ENCODE measurements around the gene LBH. TPM values are rescaled to one million over a fixed set of nuclear protein-coding genes. Genes with fewer than 3 reads are reported as not detected.

The LBH gene
- total RNA-seq, 1 experiment from 2014 or later: 1.1 TPM

DNA sequence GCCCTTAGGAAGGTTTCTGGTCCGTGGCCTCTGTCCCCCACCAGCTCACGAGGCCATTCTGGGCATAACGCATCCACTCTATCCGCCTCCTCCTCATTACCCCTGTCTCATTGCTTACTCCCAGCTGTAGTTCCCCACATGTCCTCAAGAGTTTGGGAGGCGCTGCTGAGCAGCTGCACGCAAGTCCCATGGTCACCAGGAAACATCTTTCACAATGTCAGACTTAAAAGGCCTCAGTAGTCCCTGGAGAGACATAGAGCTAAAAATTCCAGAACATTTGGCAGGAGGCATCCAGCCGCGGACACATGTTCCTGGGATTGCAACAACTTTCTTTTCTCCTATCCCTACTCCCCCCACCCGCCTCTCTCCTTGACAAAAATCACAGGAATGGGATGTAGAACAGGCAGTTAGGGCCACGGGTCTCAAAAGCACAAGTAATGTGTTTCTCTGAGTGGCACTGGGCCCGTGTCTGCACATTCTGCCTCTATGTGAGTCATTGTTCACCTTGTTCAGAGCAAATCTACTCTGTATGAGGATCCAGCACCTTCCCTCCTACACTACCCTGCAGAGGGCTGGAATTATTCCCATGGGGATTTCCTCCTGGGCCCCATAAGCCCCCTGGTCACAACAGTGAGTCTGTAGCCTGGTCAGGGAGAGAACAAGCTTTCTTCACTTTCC is 8.1 kb downstream of the LBH start:
- Mint-ChIP-seq H3K4me1 (ENCODE audit: insufficient read depth, unreplicated experiment) (peaks cover 14% of the 10 kb centered on the region), H3K27me3 (ENCODE audit: insufficient read depth, unreplicated experiment) (no peaks in the 10 kb centered on the region), H3K36me3 (ENCODE audit: insufficient read depth, unreplicated experiment) (peaks cover 6% of the 10 kb centered on the region), H3K27ac (ENCODE audit: low read depth, unreplicated experiment) (no peak overlapping the region), H3K9me3 (ENCODE audit: unreplicated experiment) (no peaks in the 10 kb centered on the region), H3K4me3 (ENCODE audit: unreplicated experiment) (no peak overlapping the region)
- intact Hi-C loops (cut with micrococcal nuclease): loop anchor here (10.0 kb wide), 1 partner anchor 205 kb away; the partner anchor contains the start of gene LCLAT1
- CTCF ChIA-PET: interaction anchor here (0.8 to 3.7 kb wide), 11 partner anchors 11 to 414 kb away, joined by 3 to 18 read pairs (median 6); partner anchors contain the start of genes LBH and LCLAT1
- TF ChIP-seq, protein P1, sequence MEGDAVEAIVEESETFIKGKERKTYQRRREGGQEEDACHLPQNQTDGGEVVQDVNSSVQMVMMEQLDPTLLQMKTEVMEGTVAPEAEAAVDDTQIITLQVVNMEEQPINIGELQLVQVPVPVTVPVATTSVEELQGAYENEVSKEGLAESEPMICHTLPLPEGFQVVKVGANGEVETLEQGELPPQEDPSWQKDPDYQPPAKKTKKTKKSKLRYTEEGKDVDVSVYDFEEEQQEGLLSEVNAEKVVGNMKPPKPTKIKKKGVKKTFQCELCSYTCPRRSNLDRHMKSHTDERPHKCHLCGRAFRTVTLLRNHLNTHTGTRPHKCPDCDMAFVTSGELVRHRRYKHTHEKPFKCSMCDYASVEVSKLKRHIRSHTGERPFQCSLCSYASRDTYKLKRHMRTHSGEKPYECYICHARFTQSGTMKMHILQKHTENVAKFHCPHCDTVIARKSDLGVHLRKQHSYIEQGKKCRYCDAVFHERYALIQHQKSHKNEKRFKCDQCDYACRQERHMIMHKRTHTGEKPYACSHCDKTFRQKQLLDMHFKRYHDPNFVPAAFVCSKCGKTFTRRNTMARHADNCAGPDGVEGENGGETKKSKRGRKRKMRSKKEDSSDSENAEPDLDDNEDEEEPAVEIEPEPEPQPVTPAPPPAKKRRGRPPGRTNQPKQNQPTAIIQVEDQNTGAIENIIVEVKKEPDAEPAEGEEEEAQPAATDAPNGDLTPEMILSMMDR (IDR thresholded peaks at IDR 0.05; ENCODE audit: unreplicated experiment): peak; percentile 91
- peak; percentile 76 for DNase-seq (ENCODE audit: unreplicated experiment)
- no TSS peak for BruUV-seq (replicated peaks)
- POLR2A ChIA-PET: interaction anchor here (0.6 kb wide), 1 partner anchor 89 kb away, joined by 3 read pairs; no protein-coding TSS in a partner anchor

DNA sequence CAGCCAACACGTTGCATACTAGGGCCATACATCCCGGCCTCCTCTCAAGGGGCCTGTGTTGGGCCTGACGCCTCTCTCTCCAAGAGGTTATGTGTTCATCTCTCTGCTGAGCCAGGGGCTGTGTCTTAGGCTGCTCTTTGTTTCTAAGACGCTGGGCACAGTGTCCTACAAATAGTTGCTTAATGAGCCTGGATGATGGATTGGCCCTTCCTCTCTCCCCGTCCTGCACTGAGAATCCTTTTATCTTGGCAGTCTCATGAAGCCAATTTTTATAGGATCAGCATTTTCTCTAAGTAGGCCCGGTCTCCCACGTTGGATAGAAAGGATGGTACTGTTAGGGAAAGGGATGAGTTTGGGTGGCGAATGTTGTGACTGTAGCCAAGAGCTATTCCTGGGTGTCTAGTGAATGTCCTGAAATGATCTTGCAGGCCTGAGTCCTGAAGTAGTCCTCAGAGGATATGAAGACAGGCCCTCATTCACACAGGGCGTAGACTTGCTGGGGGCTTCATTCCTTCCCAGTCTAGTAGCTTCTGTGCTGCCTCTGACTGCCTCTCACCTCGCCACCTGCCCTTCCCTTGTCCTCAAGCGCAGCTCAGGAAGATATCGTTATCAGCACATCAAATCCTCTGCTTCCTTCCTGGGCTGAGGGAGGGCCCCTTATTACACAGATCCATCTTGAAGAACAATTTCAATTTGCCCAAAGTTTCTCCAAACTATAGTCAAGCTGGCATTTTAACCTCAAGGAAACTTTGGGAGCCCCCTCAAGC is 8.8 kb downstream of the LBH start:
- Mint-ChIP-seq H3K36me3 (ENCODE audit: insufficient read depth, unreplicated experiment) (peaks cover 6% of the 10 kb centered on the region), H3K4me1 (ENCODE audit: insufficient read depth, unreplicated experiment) (peaks cover 14% of the 10 kb centered on the region), H3K9me3 (ENCODE audit: unreplicated experiment) (no peaks in the 10 kb centered on the region), H3K27me3 (ENCODE audit: insufficient read depth, unreplicated experiment) (no peaks in the 10 kb centered on the region), H3K27ac (ENCODE audit: low read depth, unreplicated experiment) (no peak overlapping the region), H3K4me3 (ENCODE audit: unreplicated experiment) (no peak overlapping the region)
- no peak for DNase-seq (ENCODE audit: unreplicated experiment)
- TF ChIP-seq, protein P1 (IDR thresholded peaks at IDR 0.05; ENCODE audit: unreplicated experiment): no peak
- POLR2A ChIA-PET: no interaction called here
- CTCF ChIA-PET: interaction anchor here (0.5 to 2.7 kb wide), 15 partner anchors 10 to 471 kb away, joined by 3 to 15 read pairs (median 4); partner anchors contain the start of genes LBH and LCLAT1
- intact Hi-C loops (cut with micrococcal nuclease): loop anchor here (10.0 kb wide), 1 partner anchor 205 kb away; the partner anchor contains the start of gene LCLAT1
- no TSS peak for BruUV-seq (replicated peaks)

DNA sequence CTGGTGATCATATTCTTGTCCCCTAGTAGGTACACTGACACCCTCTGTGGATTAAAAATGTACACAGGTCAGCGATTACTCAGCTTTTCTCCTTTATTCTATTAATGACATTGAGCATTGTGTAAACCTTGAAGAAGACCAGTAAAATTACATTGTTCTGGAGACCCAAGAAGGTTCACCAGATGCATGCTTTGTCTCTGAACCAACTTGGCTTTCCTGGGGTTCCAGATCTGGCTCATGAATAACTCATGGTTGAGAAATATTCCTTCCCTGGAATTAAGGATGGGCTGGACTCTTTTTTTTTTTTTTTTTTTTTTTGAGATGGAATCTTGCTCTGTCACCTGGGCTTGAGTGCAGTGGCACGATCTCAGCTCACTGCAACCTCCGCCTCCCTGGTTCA is 11.9 kb downstream of the LBH start:
- Mint-ChIP-seq H3K9me3 (ENCODE audit: unreplicated experiment) (no peaks in the 10 kb centered on the region), H3K27me3 (ENCODE audit: insufficient read depth, unreplicated experiment) (no peaks in the 10 kb centered on the region), H3K4me3 (ENCODE audit: unreplicated experiment) (no peak overlapping the region), H3K27ac (ENCODE audit: low read depth, unreplicated experiment) (no peak overlapping the region), H3K4me1 (ENCODE audit: insufficient read depth, unreplicated experiment) (peaks cover 14% of the 10 kb centered on the region), H3K36me3 (ENCODE audit: insufficient read depth, unreplicated experiment) (peaks cover 6% of the 10 kb centered on the region)
- no TSS peak for BruUV-seq (replicated peaks)
- TF ChIP-seq, protein P1 (IDR thresholded peaks at IDR 0.05; ENCODE audit: unreplicated experiment): no peak
- intact Hi-C loops (cut with micrococcal nuclease): no loop called here
- CTCF ChIA-PET: interaction anchor here (0.6 to 0.7 kb wide), 5 partner anchors 10 to 468 kb away, joined by 3 read pairs; partner anchors contain the start of gene LBH
- DNase-seq (ENCODE audit: unreplicated experiment): no peak
- POLR2A ChIA-PET: interaction anchor here (1.1 to 1.2 kb wide), 2 partner anchors 9 to 10 kb away, joined by 3 to 4 read pairs; no protein-coding TSS in a partner anchor

DNA sequence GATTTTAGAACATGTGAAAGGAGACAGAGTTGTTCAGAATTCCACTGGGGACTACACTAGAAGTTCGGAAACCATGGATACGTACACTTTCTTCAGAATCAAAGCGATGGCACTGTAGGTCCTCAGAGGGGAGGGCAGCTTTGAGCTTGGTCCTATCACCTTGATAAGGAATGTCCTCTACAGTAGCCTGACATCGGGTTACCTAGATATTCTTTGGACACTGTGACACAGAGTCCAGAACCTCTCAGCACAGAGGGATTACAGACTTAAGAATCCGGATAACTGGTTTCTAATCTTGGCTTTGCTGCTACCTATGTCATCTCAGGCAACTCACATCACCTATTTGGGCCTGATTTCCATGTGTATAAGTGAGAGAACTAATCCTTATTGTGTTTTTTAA is 14.0 kb downstream of the LBH start:
- DNase-seq (ENCODE audit: unreplicated experiment): no peak
- Mint-ChIP-seq H3K4me1 (ENCODE audit: insufficient read depth, unreplicated experiment) (peaks cover 6% of the 10 kb centered on the region), H3K27me3 (ENCODE audit: insufficient read depth, unreplicated experiment) (no peaks in the 10 kb centered on the region), H3K27ac (ENCODE audit: low read depth, unreplicated experiment) (no peak overlapping the region), H3K4me3 (ENCODE audit: unreplicated experiment) (no peak overlapping the region), H3K36me3 (ENCODE audit: insufficient read depth, unreplicated experiment) (no peaks in the 10 kb centered on the region), H3K9me3 (ENCODE audit: unreplicated experiment) (no peaks in the 10 kb centered on the region)
- CTCF ChIA-PET: interaction anchor here (0.8 to 1.5 kb wide), 3 partner anchors 10 to 366 kb away, joined by 3 read pairs; no protein-coding TSS in a partner anchor
- no TSS peak for BruUV-seq (replicated peaks)
- POLR2A ChIA-PET: interaction anchor here (1.0 kb wide), 1 partner anchor 14 kb away, joined by 3 read pairs; no protein-coding TSS in a partner anchor
- intact Hi-C loops (cut with micrococcal nuclease): no loop called here
- TF ChIP-seq, protein P1 (IDR thresholded peaks at IDR 0.05; ENCODE audit: unreplicated experiment): no peak
